Left forelimb (tissue), 1 donor: Measurements from ENCODE around the gene C1orf35.

ENCODE experiments used
- DNase-seq: peaks from one replicate; pipeline ENCODE4 v3.0.0-alpha.2; 2018; ENCODE audit warnings: low spot score

The C1orf35 gene

DNA sequence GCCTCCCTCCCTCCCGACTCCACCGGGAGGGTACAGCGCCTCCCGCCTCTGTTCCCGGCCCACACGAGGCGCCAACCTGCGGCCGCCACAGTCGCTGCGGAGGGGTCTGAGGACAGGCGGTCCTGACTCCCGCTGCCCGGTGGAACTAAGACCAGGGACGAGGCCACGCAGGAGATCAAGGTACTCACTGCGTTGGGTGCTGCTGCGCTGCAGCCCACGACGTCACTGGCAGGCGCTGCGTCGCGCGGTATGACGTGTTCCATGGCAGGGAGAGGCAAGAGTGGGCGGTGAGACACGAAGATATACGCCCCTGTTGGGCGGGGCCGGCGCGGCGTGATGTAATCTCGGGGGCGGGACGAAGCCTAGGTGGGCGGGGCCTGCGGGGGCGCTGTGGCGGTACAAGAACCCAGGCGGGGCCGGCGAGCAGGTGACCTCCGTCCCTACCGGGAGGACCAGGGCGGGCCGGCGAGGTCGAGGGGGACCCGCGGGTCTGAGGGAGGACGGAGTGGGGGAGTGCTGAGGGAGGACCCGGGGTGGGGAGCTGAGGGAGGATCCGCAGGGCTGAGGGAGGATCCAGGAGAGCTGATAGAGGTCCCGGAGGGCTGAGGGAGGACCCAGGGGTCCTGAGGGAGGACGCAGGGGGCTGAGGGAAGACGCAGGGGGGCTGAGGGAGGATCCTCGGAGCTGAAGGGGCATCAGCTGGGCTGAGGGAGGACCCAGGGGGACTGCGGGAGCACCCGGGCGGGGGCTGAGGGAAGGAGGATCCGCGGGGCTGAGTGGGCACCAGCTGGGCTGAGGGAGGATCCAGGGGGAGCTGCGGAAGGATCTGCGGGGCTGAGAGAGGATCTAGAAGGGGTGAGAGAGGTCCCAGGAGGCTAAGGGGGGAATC is 6.2 kb upstream of the C1orf35 start, which contains the start of gene MRPL55:
Gene MRPL55, minus strand, starts transcription at position 227 of the 889 bp plus-strand sequence. CDS start 1,039 bp downstream, outside the sequence.
- peak; percentile 100 for DNase-seq

DNA sequence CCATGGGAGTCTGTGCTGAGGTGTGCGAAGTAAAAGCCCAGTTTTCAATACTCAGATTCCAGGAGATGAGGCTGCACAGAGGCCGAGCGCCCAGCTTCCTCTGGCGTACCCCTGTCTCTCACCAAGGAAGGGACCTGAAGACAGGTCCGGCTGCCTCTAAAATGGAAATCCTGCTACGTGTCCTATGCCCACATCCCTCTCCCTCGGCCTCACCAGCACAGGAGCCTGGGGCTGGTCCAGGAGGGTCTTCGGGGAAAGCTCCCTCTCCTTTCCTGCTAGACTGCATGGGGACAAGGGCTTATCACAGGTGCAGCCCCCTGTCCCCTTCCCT is 5.6 kb upstream of the C1orf35 start:
- no peak for DNase-seq

DNA sequence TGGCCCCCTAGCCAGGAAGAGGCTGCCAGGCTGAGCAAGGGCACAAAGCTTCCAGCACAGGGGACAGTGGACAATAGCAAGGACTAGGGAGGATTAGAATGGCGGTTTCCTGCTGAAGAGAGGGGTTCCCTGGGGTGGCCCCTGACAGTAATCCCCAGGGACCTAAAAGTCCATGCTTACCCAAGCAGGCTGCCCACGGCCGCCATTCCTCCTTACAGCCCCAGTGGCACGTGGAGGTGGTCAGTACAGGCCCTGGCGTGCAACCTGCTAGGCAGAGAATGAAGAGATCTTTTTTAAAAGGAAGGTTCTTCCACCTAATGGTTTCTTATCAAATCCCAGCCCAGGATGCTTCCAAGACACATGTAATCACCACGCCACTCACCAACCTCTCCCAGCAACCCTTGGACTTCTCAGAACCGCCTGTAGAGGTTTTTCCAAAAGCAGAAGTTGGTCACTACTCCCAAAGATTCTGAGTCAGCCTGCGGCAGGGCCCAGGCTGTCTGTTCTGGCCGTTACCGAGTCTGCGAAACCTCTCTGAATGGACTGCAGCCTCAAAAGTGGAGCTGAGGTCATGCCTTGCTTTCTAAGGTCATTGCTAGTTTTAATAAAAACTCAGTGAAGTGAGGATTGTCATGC is 5.0 kb upstream of the C1orf35 start:
- no peak for DNase-seq

DNA sequence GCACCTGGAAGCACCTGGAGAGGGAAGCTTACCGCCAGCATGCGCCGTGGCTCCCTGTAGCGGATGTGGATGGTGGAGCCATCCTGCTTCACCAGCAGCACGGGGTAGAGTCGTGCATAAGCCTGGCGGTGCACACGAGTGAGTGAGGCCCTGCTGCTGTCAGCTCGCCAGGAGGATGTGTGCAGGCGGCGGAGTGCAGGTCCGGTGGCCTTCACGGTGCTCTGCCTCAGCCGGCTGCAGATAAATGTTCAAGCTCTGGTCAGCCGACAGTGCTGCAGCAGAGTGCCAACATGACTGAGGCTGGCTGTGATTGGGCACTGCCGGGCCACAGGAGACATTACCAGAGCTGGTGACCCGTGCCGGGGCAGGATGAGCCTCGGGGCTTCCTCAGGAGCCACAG is 4.5 kb upstream of the C1orf35 start:
- no peak for DNase-seq

DNA sequence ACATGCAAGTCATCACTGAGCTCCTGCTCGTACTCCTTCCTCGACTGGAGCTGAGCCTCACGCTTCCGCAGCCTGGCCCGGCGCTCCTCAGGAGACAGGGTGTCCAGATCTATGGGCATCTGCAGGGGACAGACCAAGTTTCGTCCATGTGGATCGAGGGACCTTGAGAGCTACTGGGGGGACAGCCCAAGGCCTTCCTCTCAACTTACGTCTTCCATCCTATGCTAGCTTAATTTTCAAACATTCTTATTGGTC is 3.6 kb upstream of the C1orf35 start:
- no peak for DNase-seq

DNA sequence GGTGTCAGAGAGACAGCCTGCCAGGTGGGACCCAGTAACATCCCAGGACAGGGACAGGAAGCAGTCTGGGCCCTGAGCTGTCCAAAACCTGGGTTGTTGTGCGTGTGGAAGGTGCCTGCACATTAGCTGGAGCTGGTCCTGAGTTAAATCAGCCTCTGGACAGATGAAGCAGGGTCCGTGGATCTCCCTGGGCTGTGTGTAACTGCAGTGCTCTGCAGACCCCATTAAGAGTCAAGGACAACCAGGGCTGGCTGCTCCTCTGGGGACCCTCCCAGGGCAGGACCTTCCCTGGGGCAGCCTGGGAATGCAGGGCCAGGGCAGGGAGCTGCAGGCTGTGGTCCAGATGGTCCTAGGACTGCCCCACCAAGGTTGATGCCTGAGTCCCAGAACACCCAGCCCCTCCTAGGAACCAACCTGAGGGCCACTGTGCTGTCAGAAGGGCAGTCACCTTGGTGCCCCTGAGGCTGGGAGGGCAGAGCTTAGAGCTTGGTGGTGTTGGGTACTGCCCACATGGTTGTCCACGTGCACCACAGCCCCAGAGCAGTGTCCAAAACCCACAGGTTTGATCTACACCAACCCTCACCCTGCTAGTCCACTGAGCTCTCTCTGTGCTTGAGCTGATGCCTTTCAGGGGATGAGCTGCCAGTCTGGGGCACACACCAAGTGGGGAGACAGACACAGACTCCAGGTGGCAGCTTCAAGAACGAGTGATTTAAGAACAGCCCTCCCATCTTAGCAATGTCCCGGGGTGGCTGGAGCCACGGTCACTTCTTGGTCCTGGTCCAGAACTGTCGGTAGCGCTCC is 3.1 kb upstream of the C1orf35 start:
- no peak for DNase-seq

DNA sequence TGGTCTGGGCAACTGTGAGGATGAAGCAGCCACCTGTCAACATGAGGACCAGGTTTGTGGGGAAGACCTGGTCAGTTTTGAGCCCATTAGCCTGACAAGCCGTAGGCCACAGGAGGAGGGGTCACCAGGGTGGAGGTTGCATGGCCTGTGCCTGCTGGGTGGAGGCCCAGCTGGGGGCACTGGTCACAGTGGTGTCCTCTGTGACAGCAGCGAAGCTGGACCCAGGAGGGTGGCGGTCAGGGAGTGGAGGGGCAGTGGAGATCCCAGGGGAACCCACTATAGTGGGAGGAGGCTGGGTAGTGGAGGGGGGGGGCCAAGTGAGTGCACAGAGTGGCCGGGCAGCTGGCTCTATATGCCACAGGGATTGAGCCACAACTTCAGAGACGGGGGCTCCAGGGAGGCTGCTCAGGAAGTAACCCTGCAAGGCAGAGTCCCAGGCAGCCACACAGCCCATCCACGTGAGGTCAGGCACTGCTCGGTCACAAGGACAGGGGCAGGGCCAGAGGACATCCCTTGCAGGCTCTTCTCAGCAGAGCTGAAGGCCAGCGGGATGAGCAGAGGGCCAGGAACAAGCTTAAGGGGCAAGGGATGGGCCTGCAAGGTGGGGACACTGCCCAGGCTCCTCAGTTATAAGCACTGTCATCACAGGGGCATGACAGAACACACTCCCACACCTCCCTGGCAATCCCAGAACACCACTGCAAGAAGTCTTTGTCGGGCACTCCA is 2.3 kb upstream of the C1orf35 start:
- DNase-seq: no peak

DNA sequence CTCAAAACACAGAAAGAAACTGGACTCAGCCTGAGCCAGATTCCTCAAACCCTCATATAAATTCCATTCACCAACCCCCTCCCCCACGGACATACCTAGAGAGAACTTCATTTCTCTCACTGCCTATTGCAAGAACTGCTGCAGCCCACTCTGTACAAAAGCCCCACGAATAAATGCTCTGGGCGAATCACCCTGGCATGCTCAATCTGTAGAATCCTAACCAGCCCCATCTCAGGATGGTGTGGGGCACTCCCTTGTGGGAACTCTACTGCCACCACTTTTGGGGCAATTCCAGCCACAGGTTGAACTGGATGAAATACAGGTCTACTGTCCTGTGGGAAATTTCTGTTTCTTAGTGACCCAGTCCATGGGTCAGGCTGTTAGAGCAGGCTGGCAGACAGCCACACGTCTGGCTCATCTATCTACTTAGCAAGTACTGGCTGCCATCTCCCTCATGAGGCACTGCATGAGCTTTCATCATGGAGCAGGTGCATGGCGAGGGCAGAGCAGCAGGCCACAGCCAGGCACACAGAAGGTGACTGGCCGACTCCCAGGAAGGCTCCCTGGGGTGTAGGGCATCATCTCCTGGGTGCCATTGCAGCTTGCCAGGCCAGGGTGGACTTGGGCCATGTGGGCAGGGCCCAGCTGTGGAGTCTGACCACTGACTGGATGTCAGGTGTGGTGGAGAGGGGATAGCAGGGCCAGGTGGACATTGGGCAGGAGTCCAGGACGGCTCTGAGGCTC is 1.6 kb upstream of the C1orf35 start:
- no peak for DNase-seq

DNA sequence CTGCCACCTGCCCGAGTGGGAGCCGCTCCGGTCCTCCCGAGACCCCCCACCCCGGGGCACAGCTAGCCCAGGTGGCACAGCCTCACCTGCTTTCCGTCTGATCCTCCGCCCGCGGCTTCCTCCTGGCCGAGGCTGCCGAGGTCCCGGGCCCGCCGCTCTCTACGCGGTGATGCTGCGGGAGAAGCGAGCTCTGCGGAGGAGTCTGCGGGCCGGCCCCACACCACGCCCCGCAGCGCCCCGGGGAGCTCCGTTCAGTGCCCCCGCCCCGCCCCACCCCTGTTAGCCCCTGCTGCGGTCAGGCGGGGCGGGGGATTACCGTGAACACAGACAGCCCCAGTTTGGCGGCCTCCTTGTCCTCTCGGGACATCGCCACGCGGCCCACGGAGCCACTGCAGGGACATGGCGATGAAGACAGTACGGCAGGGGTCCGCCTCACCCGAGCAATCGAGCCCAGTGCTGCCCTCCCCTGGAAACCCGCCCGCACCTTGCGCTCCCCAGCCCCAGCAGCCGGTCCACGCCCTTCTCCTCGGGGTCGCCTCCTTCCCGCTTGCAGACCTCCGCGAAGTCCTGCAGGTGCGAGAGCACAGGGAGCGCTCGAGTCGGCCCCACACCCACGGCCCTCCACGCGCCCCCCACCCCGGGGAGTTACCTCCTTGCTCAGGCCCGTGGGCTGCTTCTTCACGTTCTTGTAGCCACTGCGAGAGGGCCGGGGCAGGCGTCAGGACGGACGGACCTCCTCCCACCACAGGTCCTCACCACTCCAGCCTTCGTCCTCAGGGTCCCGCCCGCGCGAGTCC is 933 bp downstream of the C1orf35 start:
- DNase-seq: no peak

DNA sequence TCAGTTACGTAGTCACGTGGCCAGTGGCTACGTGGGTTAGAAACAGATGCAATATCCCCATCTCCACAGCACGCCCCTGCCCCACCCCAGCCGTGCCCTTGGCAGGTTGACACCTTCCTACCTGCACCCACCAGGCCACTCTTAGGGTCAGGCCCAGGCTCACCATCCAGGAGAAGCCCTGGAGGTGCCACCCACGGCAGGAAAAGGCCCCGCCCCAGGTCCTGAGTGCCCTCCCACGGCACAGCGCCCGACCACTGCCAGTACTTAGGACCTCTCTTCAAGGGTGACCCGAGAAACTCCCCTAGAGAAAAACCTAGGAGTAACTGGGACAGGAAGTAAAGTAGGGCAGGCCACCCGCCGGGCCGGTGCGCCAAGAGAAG is 1.5 kb downstream of the C1orf35 start:
- DNase-seq: no peak

DNA sequence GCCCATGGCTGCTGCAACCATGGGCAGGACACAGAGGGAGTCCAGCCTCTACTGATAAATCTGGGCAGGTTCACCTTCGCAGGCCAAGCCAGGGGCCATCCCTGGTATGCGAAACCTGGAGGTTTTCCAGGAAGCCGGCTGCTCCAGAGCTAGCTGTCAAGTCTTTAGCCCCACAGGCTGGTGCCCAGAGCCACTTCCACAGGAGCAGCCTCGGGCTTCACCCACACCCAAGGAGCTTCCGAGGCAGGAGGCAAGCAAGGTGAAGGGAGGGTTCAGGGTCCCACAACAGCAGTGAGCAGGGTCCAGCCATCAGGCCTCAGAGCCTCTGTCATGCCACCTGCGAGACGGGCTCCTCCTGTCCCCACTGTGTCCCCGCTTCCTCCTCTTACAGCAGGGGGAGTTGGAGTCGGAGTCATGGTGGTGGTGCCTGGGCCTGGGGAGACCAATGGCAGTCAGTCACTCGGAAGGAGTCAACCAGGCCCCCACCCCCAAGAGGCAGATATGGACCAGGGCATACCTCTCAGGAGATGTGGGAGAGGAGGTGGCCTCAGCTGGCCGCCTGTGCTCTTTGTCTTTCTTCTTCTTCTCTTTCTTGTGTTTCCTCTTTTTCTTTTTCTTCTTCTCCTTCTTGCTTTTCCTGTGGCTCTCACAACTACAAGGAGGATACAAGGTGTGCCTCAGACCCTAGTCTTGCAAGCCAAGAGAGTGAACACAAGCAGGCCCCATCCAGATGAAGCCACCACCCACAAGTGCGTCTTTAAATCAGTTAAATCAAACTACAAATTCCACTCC is 2.1 kb downstream of the C1orf35 start:
- DNase-seq: no peak

DNA sequence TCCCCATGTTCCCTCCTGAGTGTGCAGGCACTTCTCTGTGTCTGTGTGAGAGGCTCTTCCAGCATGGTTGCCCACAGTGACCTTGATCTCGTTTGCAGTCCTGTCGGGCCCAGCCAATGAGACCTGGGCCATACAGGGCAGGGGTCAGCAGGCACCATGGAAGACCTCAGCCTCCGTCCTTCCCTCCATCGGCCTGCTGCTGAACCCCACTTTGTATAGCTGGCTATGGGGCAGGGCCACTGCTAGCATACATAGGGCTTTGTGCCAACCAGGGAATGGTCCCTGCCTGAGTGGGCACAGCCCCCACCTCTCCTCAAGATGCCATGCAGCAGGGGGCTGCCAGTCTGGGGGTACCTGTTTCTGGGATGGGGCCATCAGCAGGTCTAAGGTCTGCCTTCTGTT is 3.8 kb downstream of the C1orf35 start:
- peak; percentile 56 for DNase-seq

DNA sequence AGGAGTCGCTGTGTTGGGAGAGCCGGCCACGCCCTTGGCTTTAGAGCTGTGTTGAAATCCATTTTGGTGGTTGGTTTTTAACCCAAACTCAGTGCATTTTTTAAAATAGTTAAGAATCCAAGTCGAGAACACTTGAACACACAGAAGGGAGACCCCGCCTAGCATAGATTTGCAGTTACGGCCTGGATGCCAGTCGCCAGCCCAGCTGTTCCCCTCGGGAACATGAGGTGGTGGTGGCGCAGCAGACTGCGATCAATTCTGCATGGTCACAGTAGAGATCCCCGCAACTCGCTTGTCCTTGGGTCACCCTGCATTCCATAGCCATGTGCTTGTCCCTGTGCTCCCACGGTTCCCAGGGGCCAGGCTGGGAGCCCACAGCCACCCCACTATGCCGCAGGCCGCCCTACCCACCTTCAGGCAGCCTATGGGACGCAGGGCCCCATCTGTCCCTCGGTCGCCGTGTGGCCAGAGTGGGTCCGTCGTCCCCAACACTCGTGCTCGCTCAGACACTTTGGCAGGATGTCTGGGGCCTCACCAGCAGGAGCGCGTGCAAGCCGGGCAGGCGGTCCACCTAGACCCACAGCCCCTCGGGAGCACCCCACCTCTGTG is 4.7 kb downstream of the C1orf35 start:
- peak; percentile 62 for DNase-seq

DNA sequence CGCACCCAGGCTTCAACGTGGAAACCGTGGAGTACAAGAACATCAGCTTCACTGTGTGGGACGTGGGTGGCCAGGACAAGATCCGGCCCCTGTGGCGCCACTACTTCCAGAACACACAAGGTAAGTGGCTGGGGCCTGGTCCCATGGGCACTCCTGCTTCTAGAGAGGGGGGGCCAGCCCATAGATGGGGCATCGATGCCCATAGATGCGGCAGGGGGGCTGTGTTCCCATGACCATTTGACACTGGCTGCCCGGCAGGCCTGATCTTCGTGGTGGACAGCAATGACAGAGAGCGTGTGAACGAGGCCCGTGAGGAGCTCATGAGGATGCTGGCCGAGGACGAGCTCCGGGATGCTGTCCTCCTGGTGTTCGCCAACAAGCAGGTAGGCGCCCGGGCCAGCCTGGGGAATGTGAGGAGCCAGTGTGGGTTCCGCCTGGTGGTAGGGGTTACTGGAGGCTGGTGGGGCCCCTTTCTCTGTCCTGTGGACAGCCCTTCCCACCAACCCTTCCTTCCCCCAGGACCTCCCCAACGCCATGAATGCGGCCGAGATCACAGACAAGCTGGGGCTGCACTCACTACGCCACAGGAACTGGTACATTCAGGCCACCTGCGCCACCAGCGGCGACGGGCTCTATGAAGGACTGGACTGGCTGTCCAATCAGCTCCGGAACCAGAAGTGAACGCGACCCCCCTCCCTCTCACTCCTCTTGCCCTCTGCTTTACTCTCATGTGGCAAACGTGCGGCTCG is 5.6 kb downstream of the C1orf35 start:
- peak; percentile 50 for DNase-seq

DNA sequence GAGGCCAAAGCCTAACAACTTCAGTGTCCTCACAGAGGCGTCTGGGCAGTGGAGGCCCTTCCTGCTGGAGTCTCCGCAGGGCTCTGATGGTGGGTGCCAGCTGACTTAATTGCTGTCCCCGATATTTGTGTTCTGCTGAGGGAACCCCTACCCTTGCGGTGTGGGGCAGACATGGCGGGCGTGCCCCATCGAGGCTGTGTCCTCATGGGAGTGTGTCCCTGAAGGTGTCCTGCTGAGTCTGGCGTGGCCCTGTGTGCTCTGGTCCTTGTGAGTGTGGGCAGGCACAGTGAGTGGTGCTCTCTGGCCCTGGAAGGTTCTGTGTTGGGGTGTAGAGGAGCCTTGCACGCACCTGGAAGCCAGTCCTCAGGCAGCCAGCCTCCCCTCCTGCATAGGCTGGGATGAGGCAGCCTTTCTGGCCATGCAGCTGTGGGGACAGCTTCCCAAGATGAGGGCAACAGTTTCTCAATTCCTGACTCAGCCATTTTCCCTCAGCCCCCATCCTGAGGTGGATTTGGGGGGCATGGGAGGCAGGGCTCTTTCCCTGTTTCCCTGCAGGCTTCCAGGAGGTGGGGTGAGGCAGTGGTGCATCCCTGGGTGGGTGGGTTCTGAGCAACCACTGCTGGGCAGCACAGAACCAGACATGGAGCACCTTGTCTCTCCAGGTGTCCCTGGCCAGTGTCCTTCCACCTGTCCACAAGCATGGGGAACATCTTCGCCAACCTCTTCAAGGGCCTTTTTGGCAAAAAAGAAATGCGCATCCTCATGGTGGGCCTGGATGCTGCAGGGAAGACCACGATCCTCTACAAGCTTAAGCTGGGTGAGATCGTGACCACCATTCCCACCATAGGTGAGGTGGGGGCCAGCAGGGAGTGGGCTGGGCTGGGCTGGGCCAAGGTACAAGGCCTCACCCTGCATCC is 6.5 kb downstream of the C1orf35 start:
- DNase-seq: peak; percentile 63

DNA sequence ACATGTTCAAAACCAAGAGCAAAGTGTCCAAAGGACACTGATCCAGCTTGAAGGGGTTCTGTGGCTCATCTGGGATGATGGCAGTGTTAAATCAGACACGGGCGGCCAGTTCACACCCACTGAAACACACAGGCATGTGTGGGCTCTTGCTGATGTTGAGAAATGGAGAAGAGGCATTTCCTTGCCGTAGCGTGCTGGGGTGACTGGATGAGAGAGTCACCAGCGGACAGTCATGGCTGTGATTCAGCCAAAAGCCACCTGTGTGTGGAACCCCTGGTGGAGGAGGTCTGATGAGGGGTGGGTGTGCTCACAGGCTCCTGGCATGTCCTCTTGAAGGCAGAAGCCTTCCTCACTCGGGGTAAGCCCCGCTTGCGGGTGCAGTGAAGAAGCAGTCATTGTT is 7.2 kb downstream of the C1orf35 start:
- DNase-seq: peak; percentile 34

DNA sequence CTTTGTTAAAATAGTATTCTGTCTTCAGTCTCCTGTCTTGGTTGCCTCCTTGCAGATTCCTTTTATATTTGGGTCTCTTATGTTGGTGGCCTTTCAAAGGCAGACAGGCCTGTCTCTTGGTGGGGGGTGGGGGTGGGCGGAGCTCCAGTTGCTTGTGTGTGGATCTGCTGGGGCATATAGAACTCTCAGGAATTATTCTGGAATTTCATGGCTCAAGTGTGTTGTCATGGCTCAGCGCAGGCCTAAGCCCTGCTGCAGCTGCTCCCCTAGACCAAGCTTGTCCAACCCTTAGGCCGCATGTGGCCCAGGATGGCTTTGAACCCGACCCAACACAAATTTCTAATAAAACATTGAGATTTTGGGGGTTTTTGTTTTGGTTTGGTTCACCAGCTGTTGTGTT is 8.0 kb downstream of the C1orf35 start:
- peak; percentile 26 for DNase-seq
